ENCODE data around the gene PITPNM3. TPM values are rescaled to one million over a fixed set of nuclear protein-coding genes. Genes with fewer than 3 reads are reported as not detected.

The PITPNM3 gene
- total and polyA plus RNA-seq, 2 of the 13 experiments (the other 11 are each of a cell fraction or from before 2014, with no cell fraction given) = 0.13 to 0.29 TPM

GRCh38 chr17:6558276-6558675 lies 1.9 kb upstream of the PITPNM3 start (continued):
- TF ChIP-seq CERS6 (CRISPR knock-in tag; IDR thresholded peaks at IDR 0.05) = no peak
- TF ChIP-seq LBX2 (CRISPR knock-in tag; IDR thresholded peaks at IDR 0.05; ENCODE audit: borderline replicate concordance) = no peak
- TF ChIP-seq, protein P1, sequence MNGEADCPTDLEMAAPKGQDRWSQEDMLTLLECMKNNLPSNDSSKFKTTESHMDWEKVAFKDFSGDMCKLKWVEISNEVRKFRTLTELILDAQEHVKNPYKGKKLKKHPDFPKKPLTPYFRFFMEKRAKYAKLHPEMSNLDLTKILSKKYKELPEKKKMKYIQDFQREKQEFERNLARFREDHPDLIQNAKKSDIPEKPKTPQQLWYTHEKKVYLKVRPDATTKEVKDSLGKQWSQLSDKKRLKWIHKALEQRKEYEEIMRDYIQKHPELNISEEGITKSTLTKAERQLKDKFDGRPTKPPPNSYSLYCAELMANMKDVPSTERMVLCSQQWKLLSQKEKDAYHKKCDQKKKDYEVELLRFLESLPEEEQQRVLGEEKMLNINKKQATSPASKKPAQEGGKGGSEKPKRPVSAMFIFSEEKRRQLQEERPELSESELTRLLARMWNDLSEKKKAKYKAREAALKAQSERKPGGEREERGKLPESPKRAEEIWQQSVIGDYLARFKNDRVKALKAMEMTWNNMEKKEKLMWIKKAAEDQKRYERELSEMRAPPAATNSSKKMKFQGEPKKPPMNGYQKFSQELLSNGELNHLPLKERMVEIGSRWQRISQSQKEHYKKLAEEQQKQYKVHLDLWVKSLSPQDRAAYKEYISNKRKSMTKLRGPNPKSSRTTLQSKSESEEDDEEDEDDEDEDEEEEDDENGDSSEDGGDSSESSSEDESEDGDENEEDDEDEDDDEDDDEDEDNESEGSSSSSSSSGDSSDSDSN (CRISPR knock-in tag; IDR thresholded peaks at IDR 0.05) = no peak

- BruUV-seq (replicated peaks) = no TSS peak
- Histone ChIP-seq H3K9ac (ENCODE audit: insufficient read depth, low read depth, low read length) (no peak overlapping the region), H4K20me1 (ENCODE audit: insufficient read depth, low read length) (no peaks in the 10 kb centered on the region), H3K27ac (ENCODE audit: extremely low read length, insufficient read depth, low read length) (no peak overlapping the region), H3K9me3 (ENCODE audit: low read length) (no peaks in the 10 kb centered on the region), H3K4me3 (replicated peaks in 1 of 3; ENCODE audit: insufficient read depth in 1 of 3, low read depth in 2 of 3, low read length in 3 of 3) (peak overlapping the region in 2 of 3 experiments; percentile 29 to 59; a peak in 2 of 6 replicates), H3K36me3 (replicated peaks in 1 of 2; ENCODE audit: control insufficient read depth in 1 of 2, insufficient read depth in 2 of 2, low read length in 2 of 2) (no peaks in the 10 kb centered on the region), H2AFZ (ENCODE audit: low read length) (no peak overlapping the region), H3K79me2 (ENCODE audit: insufficient read depth, low read length) (no peaks in the 10 kb centered on the region), H3K4me2 (ENCODE audit: low read depth, low read length) (peak overlapping the region; percentile 65), H3K4me1 (ENCODE audit: insufficient read depth, low read length) (peaks cover 16% of the 10 kb centered on the region; the same call in 1 of the 2 replicates), H3K27me3 (ENCODE audit: control insufficient read depth in 1 of 2, insufficient read depth in 2 of 2, low read length in 2 of 2) (peaks cover 2 to 43% of the 10 kb centered on the region in 2 experiments)
- intact Hi-C loops (cut with micrococcal nuclease; ENCODE audit: unreplicated experiment) (loop anchor here (10.0 kb wide), 1 partner anchor 82 kb away; no protein-coding TSS in a partner anchor), in situ Hi-C loops (cut with HindIII; ENCODE audit: extremely low pct_ligation_motif_present, low pct_unique_long_range_greater_than_20kb) (no loop called here)
- ATAC-seq (no peak), DNase-seq (ENCODE audit: low spot score) (no peak), FAIRE-seq (no peak)
- POLR2A ChIA-PET = no interaction called here
- 51% methylated on average over 8 of the region's 9 CpGs for WGBS (ENCODE audit: low lambda C conversion rate)
- CTCF ChIA-PET (ENCODE audit: low intra/inter-chr PET ratio, low total read pairs) = no interaction called here
- TF ChIP-seq ATF5 (CRISPR knock-in tag; IDR thresholded peaks at IDR 0.05; ENCODE audit: low read depth) = no peak
- TF ChIP-seq, protein P1 (CRISPR knock-in tag; IDR thresholded peaks at IDR 0.05) = no peak
- no peak for TF ChIP-seq MEIS2 (CRISPR knock-in tag; IDR thresholded peaks at IDR 0.05)
- no peak for TF ChIP-seq ZFP82 (CRISPR knock-in tag; IDR thresholded peaks at IDR 0.05; ENCODE audit: borderline replicate concordance)
- TF ChIP-seq, protein P2, sequence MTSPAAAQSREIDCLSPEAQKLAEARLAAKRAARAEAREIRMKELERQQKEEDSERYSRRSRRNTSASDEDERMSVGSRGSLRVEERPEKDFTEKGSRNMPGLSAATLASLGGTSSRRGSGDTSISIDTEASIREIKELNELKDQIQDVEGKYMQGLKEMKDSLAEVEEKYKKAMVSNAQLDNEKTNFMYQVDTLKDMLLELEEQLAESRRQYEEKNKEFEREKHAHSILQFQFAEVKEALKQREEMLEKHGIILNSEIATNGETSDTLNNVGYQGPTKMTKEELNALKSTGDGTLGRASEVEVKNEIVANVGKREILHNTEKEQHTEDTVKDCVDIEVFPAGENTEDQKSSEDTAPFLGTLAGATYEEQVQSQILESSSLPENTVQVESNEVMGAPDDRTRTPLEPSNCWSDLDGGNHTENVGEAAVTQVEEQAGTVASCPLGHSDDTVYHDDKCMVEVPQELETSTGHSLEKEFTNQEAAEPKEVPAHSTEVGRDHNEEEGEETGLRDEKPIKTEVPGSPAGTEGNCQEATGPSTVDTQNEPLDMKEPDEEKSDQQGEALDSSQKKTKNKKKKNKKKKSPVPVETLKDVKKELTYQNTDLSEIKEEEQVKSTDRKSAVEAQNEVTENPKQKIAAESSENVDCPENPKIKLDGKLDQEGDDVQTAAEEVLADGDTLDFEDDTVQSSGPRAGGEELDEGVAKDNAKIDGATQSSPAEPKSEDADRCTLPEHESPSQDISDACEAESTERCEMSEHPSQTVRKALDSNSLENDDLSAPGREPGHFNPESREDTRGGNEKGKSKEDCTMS (CRISPR knock-in tag; conservative IDR thresholded peaks at IDR 0.05) = no peak
- TF ChIP-seq CSRNP1 (CRISPR knock-in tag; IDR thresholded peaks at IDR 0.05) = no peak
- no peak for TF ChIP-seq ZNF660 (CRISPR knock-in tag; IDR thresholded peaks at IDR 0.05; ENCODE audit: borderline replicate concordance, low read depth)
- TF ChIP-seq IRX3 (CRISPR knock-in tag; IDR thresholded peaks at IDR 0.05; ENCODE audit: borderline replicate concordance, low read depth) = no peak
Measured at GRCh38 chr17:6557040-6557438, 684 bp upstream of the PITPNM3 start.

All from HepG2 (cell line).